NCI-H2171 treated with DMSO at 0.1 percent for 48 hours (cell line): Measurements from ENCODE around the gene AK6.
A peak's percentile ranks its signal among the peaks of the same experiment; 100 is the strongest.
"Not testable (repeated sequence)": the region's sequence is repeated elsewhere in the genome, so short reads cannot be mapped to it uniquely, and the experiment has no call there.

Source experiments
- DNase-seq: peaks from one replicate; lab custom pipeline; 2025; lab: John Stamatoyannopoulos, UW

AK6 gene

GRCh38 chr5:69335341-69335935 lies 33.9 kb downstream of the AK6 start:
- DNase-seq, result no peak

- peak; percentile 31 for DNase-seq
Measured at GRCh38 chr5:69334793-69335268, 34.5 kb downstream of the AK6 start.

GRCh38 chr5:69333668-69334315 lies 35.5 kb downstream of the AK6 start:
- not testable (repeated sequence) for DNase-seq

- DNase-seq, result no peak
Measured at GRCh38 chr5:69331528-69332445, 37.5 kb downstream of the AK6 start.

- DNase-seq, result no peak
Measured at GRCh38 chr5:69329905-69330489, 39.3 kb downstream of the AK6 start.

GRCh38 chr5:69326365-69326764 lies 43.0 kb downstream of the AK6 start:
- no peak for DNase-seq

GRCh38 chr5:69317391-69317790 lies 51.9 kb downstream of the AK6 start:
- DNase-seq, result no peak

GRCh38 chr5:69315972-69316371 lies 53.3 kb downstream of the AK6 start:
- DNase-seq, result no peak

GRCh38 chr5:69313428-69313827 lies 55.9 kb downstream of the AK6 start:
- no peak for DNase-seq

GRCh38 chr5:69312459-69313160 lies 56.7 kb downstream of the AK6 start:
- DNase-seq, result no peak

- no peak for DNase-seq
Measured at GRCh38 chr5:69309380-69309779, 59.9 kb downstream of the AK6 start.

- no peak for DNase-seq
Measured at GRCh38 chr5:69308046-69308553, 61.2 kb downstream of the AK6 start.

GRCh38 chr5:69305512-69305911 lies 63.8 kb downstream of the AK6 start:
- DNase-seq, result no peak
